Right lobe of liver (tissue), 4 donors: Measurements from ENCODE around the gene SALL3.

Experiments used
- CTCF ChIP-seq, 4 donors: fragments of 200-600 bp in 3 of 4; fragments of 450-650 bp in 1 of 4; IDR thresholded peaks; one replicate each; pipeline versions ENCODE4 v1.5.1 to v1.8.0; 2016 to 2022; ENCODE audit warnings: antibody characterized with exemption in 4 of 4, mild to moderate bottlenecking in 2 of 4
- POLR2A ChIP-seq: fragments of 450-650 bp; IDR thresholded peaks from one replicate; pipeline ENCODE4 v1.6.1; 2017; ENCODE audit warnings: antibody characterized with exemption, mild to moderate bottlenecking
- donor health status: DM: no; HTN: no; CAD: no.
- donor health status: DM: no; HTN: no; CAD: no.
- donor health status: DM: no; HTN: yes; CAD: no.

GRCh38 chr18:78972385-78972918 is 7.2 kb upstream of the SALL3 start:
- no peak for TF ChIP-seq CTCF (IDR thresholded peaks at IDR 0.05)
- no peak for TF ChIP-seq POLR2A
